GM12891 (cell line): Measurements from ENCODE around the gene SLC7A11.

Experiments used
- POLR2A ChIP-seq: IDR thresholded peaks from 2 replicates; pipeline ENCODE4 v1.6.1; 2011; ENCODE audit warnings: low read depth, low read length, control low read depth
- POLR2AphosphoS5 ChIP-seq: IDR thresholded peaks from 2 replicates; pipeline ENCODE4 v1.6.1; 2011; ENCODE audit warnings: low read depth, low read length, control low read depth
- POU2F2 ChIP-seq: IDR thresholded peaks from 2 replicates; pipeline ENCODE4 v1.6.1; 2011; ENCODE audit warnings: low read depth, mild to moderate bottlenecking, control low read depth, low read length, moderate library complexity
- TAF1 ChIP-seq: IDR thresholded peaks from 2 replicates; pipeline ENCODE4 v1.6.1; 2011; ENCODE audit warnings: low read depth, low read length, control low read depth

DNA sequence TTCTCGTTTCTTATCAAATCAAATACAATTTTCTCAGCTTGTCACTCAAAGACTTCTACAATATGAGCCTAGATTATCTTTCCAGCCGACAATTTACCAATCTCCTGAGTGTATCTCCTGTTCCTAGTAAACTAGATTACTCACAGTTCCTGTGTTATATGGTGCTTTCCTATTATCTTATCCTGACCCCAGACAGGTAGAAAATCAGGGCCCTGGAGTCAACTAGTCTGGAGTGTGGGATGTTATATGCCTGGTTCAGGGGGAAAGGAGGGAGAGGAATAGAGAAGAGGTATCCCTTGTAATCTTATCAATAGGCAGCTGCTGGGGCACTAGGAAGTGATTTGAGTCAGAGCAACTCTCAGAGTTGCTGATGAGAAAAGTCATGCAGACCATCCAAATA lies 127.1 kb downstream of the SLC7A11 start:
- no peak for TF ChIP-seq POLR2A
- TF ChIP-seq TAF1 = no peak
- no peak for TF ChIP-seq POU2F2
- TF ChIP-seq POLR2AphosphoS5 = no peak
